Left lung (tissue), 10 donors: ENCODE results near the gene SPIRE1. TPM values are rescaled to one million over a fixed set of nuclear protein-coding genes. Genes with fewer than 3 reads are reported as not detected.
A peak's percentile ranks its signal among the peaks of the same experiment; 100 is the strongest.

ENCODE experiments used
- ATAC-seq: fragments of 200-7000 bp; cut with Tn5 transposase; one replicate; pipeline ENCODE4 v1.9.1; 2020; ENCODE audit warnings: moderate library complexity
- DNase-seq, 4 donors: peaks; one replicate each; pipeline ENCODE4 v3.0.0-alpha.2; 2013 to 2020
- H3K27ac ChIP-seq, 2 donors: fragments of 200-600 bp; sonication (generic) in 1 of 2; one replicate each; pipeline versions ENCODE4 v1.5.0 to v1.8.0; 2020 to 2021
- H3K27me3 ChIP-seq, 2 donors: fragments of 200-600 bp; sonication (generic) in 1 of 2; one replicate each; pipeline versions ENCODE4 v1.5.0 to v1.8.0; 2020 to 2021
- H3K36me3 ChIP-seq, 2 donors: fragments of 200-600 bp; sonication (generic) in 1 of 2; one replicate each; pipeline versions ENCODE4 v1.5.0 to v1.8.0; 2020 to 2021
- H3K4me1 ChIP-seq, 2 donors: fragments of 200-600 bp; one replicate each; pipeline ENCODE4 v1.8.0; 2021
- H3K4me3 ChIP-seq, 2 donors: fragments of 200-600 bp; sonication (generic) in 1 of 2; one replicate each; pipeline versions ENCODE4 v1.5.0 to v1.8.0; 2020 to 2021; ENCODE audit warnings: mild to moderate bottlenecking in 1 of 2
- H3K9me3 ChIP-seq, 2 donors: fragments of 200-600 bp; sonication (generic) in 1 of 2; one replicate each; pipeline versions ENCODE4 v1.5.0 to v1.8.0; 2020 to 2021
- CTCF ChIP-seq, 2 donors: fragments of 200-600 bp; sonication (generic) in 1 of 2; IDR thresholded peaks; one replicate each; pipeline versions ENCODE4 v1.5.0 to v1.8.0; 2021; ENCODE audit warnings: antibody characterized with exemption in 2 of 2
- intact Hi-C, 2 donors: fragments of 100-400 bp; cut with DNase I; formaldehyde crosslinking; loops; one replicate each; pipeline versions ENCODE4 v1.11.2 to v1.14.2; 2022
- polyA plus RNA-seq, 6 donors: library from polyadenylated mRNA; unstranded; fragments of 120-200 nt; gene quantifications; one replicate each; pipeline ENCODE4 v1.2.1, GENCODE V29; 2013; ENCODE audit not compliant: insufficient read length in 6 of 6
- total RNA-seq, 2 donors: library from RNA; stranded (reverse); fragmentation: NEBNext Ultra II Directional; extraction: Animal tissue kit (Norgen Biotek cat#: 25700); gene quantifications; one replicate each; pipeline ENCODE4 v1.2.1, GENCODE V29; 2021
- donor health status: DM: no; HTN: yes; CAD: no.
- donor health status: DM: no; HTN: no; CAD: no.

Gene SPIRE1
- total and polyA plus RNA-seq, 8 donors = 12.1 to 50.4 (median 15.7) TPM

GRCh38 chr18:12423820-12424219 lies 234.1 kb downstream of the SPIRE1 start:
- Histone ChIP-seq H3K9me3 (no peaks in the 10 kb centered on the region), H3K27ac (no peak overlapping the region), H3K36me3 (peaks cover 0 to 10% of the 10 kb centered on the region in 2 donors), H3K4me1 (peaks cover 0 to 11% of the 10 kb centered on the region in 2 donors), H3K4me3 (no peak overlapping the region), H3K27me3 (peaks cover 0 to 6% of the 10 kb centered on the region in 2 donors)
- ATAC-seq (no peak), DNase-seq (no peak)
- intact Hi-C loops = no loop called here
- TF ChIP-seq CTCF (IDR thresholded peaks at IDR 0.05) = no peak

GRCh38 chr18:12423393-12423792 lies 234.5 kb downstream of the SPIRE1 start:
- Histone ChIP-seq H3K27ac (no peak overlapping the region), H3K4me1 (peaks cover 0 to 11% of the 10 kb centered on the region in 2 donors), H3K36me3 (peaks cover 0 to 10% of the 10 kb centered on the region in 2 donors), H3K27me3 (peaks cover 0 to 6% of the 10 kb centered on the region in 2 donors), H3K4me3 (no peak overlapping the region), H3K9me3 (no peaks in the 10 kb centered on the region)
- DNase-seq (peak in 1 of 4 donors; percentile 75), ATAC-seq (no peak)
- TF ChIP-seq CTCF (IDR thresholded peaks at IDR 0.05) = no peak
- intact Hi-C loops = no loop called here

- Histone ChIP-seq H3K9me3 (no peaks in the 10 kb centered on the region), H3K36me3 (peaks cover 0 to 10% of the 10 kb centered on the region in 2 donors), H3K27me3 (peaks cover 0 to 6% of the 10 kb centered on the region in 2 donors), H3K27ac (no peak overlapping the region), H3K4me3 (no peak overlapping the region), H3K4me1 (peaks cover 0 to 11% of the 10 kb centered on the region in 2 donors)
- DNase-seq = no peak
- no peak for ATAC-seq
- intact Hi-C loops = no loop called here
- no peak for TF ChIP-seq CTCF (IDR thresholded peaks at IDR 0.05)
These were observed 235.0 kb downstream of the SPIRE1 start for GRCh38 chr18:12422936-12423335.

- no peak overlapping the region for H3K4me3 ChIP-seq
- no peaks in the 10 kb centered on the region for H3K9me3 ChIP-seq
- peaks cover 0 to 11% of the 10 kb centered on the region in 2 donors for H3K4me1 ChIP-seq
- TF ChIP-seq CTCF (IDR thresholded peaks at IDR 0.05) = no peak
- DNase-seq = no peak
- intact Hi-C loops = no loop called here
- H3K27ac ChIP-seq = no peak overlapping the region
- no peaks in the 10 kb centered on the region for H3K36me3 ChIP-seq
- H3K27me3 ChIP-seq = peaks cover 0 to 6% of the 10 kb centered on the region in 2 donors
- ATAC-seq = no peak
These were observed 236.2 kb downstream of the SPIRE1 start for GRCh38 chr18:12421732-12422131.

GRCh38 chr18:12420821-12421421 lies 237.0 kb downstream of the SPIRE1 start:
- intact Hi-C loops = no loop called here
- DNase-seq (no peak), ATAC-seq (no peak)
- no peak overlapping the region for H3K27ac ChIP-seq
- TF ChIP-seq CTCF (IDR thresholded peaks at IDR 0.05) = no peak
- H3K9me3 ChIP-seq = no peaks in the 10 kb centered on the region
- H3K27me3 ChIP-seq = peaks cover 0 to 6% of the 10 kb centered on the region in 2 donors
- no peaks in the 10 kb centered on the region for H3K36me3 ChIP-seq
- H3K4me1 ChIP-seq = peaks cover 5 to 12% of the 10 kb centered on the region in 2 donors
- H3K4me3 ChIP-seq = peak overlapping the region in 1 of 2 donors; percentile 43
